Epithelial cell of prostate (primary cell): Measurements from ENCODE around the gene TGFBR2.

Experiments
- DNase-seq: peaks from one replicate; pipeline ENCODE4 v3.0.0-alpha.2; 2011; ENCODE audit warnings: low read depth, low spot score
- H3K27ac ChIP-seq: fragments of 450-650 bp; 2 replicates; pipeline ENCODE4 v1.5.1; 2017; ENCODE audit warnings: mild to moderate bottlenecking

Gene TGFBR2

GRCh38 chr3:30733209-30733608 is 126.8 kb downstream of the TGFBR2 start:
- H3K27ac ChIP-seq = no peak overlapping the region
- DNase-seq = no peak

GRCh38 chr3:30733696-30734095 is 127.3 kb downstream of the TGFBR2 start:
- no peak overlapping the region for H3K27ac ChIP-seq

GRCh38 chr3:30737743-30738499 is 131.5 kb downstream of the TGFBR2 start:
- DNase-seq = no peak
- no peak overlapping the region for H3K27ac ChIP-seq

More at GRCh38 chr3:30733696-30734095, 127.3 kb downstream of the TGFBR2 start:
- no peak for DNase-seq

- no peak overlapping the region for H3K27ac ChIP-seq
- DNase-seq = no peak
Measured at GRCh38 chr3:30738605-30739004, 132.2 kb downstream of the TGFBR2 start.

GRCh38 chr3:30741889-30742288 is 135.5 kb downstream of the TGFBR2 start:
- DNase-seq = no peak

GRCh38 chr3:30742796-30743619 is 136.6 kb downstream of the TGFBR2 start:
- DNase-seq = no peak
- no peak overlapping the region for H3K27ac ChIP-seq

More at GRCh38 chr3:30741889-30742288, 135.5 kb downstream of the TGFBR2 start:
- no peak overlapping the region for H3K27ac ChIP-seq
